IPS-18c (cell line): ENCODE measurements around the gene CDCP2.

Experiments
- H3K4me3 ChIP-seq: 2 replicates; pipeline ENCODE4 v1.7.0; 2013; ENCODE audit warnings: low read depth, mild to moderate bottlenecking, low read length, moderate library complexity; ENCODE audit not compliant: insufficient read depth
- H3K9me3 ChIP-seq: one replicate; pipeline ENCODE4 v1.6.1; 2013; ENCODE audit warnings: mild to moderate bottlenecking, low read length, moderate library complexity; ENCODE audit not compliant: control insufficient read depth, insufficient read depth

The CDCP2 gene

DNA sequence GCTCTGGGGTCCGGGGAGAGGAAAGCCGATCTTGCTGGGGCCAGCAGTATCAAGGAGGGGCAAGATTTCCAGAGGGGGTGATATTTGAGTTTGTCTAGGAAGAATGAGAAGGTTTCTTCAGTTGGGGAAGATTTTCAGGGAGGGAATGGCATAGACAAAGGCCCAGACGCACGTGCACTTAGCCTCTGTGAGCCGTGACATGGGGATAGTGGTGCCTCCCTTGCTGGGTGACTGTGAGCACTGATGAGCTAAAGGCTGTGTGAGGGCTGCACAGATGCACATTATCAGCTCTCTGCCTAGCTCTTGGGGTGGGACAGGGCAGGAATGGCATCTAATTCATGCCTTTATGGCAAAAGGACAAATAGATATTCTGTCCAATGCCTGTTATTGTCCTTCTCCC lies 1.8 kb downstream of the CDCP2 start:
- no peak overlapping the region for H3K4me3 ChIP-seq
- peaks cover 2% of the 10 kb centered on the region for H3K9me3 ChIP-seq

DNA sequence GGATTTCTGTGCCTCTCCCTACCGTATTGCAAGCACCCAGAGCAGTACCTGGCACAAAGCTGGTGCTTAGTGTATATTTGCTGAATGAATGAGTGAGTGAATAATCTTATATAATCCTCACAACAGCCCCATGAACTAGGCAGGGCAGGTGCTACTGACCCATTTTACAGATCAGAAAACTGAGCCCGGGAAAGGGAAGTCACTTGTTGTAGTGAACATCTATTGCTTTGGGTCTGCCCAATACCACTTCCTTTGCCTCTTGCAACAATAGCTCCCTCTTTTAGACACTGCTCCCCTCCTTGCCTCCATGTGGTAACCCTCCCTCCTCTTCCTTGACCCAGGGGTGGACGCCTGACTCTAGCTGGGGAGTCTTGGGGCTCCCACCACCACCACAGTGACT lies 3.1 kb downstream of the CDCP2 start:
- Histone ChIP-seq H3K4me3 (no peak overlapping the region), H3K9me3 (peaks cover 2% of the 10 kb centered on the region)

DNA sequence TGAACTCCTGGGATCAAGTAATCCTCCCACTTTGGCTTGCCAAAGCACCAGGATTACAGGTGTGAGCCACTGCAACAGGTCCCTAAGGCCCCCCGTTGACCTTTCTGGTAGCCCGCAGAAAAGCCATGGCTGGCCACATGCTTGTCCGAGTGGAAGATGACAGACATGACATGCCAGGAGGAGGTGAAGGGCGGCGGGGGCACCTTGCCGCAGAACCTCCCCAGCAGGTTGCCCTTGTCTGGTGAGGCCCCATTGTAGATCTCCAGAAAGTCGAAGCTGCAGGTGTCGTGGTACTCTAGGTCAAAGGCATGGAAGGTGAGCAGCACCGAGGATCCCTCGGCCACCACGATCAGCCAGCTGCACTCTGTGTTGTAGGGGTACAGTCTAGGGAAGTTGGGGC lies 8.4 kb downstream of the CDCP2 start:
- H3K4me3 ChIP-seq = no peak overlapping the region

DNA sequence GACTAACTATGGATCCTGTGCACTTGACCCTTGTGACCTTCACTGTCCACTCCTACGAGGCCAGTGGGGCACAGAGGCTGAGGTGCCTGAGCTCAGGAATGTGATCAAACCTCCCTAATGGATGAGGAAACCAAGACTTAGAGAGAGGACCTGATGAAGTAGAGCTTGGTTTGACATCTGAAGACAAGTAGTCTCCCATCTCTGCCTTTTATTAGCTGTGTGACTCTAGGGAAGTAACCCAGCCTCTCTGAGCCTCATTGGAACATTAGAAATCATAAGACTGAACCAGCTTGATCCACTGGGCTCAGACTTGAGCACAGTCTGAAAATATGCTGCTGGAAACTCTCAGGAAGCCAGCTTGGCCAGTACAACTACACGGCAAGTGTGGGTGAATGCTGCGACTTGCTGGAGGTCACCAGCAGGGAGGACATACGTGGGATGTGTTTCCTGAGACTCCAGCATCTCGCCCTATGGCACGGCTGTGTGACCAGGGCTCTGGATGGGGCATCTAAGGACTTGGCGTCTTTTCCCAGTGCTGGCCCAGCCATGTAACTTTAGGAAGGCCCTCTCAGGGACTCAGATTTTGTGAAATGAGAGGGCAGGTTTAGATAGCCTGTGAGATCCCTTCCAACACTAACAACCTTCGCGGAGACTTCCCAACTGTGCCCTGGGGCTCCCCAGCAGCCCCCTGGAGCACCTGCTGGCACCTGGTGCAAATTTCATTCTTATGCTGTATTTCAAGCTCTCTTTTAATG lies 10.5 kb downstream of the CDCP2 start:
- no peaks in the 10 kb centered on the region for H3K9me3 ChIP-seq
- H3K4me3 ChIP-seq = no peak overlapping the region

More for the DNA sequence above, 8.4 kb downstream of the CDCP2 start:
- no peaks in the 10 kb centered on the region for H3K9me3 ChIP-seq

- no peak overlapping the region for H3K4me3 ChIP-seq
- no peaks in the 10 kb centered on the region for H3K9me3 ChIP-seq
These were observed 13.1 kb downstream of the CDCP2 start for GRCh38 chr1:54139711-54140110.

GRCh38 chr1:54138994-54139393 lies 13.8 kb downstream of the CDCP2 start:
- Histone ChIP-seq H3K9me3 (no peaks in the 10 kb centered on the region), H3K4me3 (no peak overlapping the region)

DNA sequence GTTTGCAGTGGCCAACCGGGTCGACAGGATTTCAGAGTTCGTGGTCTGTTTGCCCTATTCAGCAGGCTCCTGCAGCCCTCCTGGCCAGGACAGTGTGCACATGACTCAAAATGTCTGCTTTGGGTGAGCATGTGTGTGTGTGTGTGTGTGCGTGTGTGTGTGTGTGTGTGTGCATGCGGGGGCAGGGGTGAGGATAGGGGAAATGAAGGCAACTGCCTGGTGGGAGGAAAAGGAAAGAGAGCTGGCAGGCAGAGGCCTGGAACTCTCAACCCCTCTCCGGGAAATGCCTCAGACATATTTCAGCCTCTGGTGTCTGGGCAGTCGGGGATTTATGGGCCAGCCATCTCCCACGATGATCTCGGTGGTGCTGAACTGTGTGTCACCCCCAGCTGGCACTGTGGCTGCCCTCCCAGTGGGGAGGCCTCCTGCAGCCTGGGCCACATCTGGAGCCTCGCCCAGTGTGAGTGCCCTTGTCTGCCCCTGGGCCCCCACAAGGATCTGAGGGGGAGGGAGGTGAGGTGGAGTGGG lies 15.2 kb downstream of the CDCP2 start:
- Histone ChIP-seq H3K4me3 (no peak overlapping the region), H3K9me3 (no peaks in the 10 kb centered on the region)

DNA sequence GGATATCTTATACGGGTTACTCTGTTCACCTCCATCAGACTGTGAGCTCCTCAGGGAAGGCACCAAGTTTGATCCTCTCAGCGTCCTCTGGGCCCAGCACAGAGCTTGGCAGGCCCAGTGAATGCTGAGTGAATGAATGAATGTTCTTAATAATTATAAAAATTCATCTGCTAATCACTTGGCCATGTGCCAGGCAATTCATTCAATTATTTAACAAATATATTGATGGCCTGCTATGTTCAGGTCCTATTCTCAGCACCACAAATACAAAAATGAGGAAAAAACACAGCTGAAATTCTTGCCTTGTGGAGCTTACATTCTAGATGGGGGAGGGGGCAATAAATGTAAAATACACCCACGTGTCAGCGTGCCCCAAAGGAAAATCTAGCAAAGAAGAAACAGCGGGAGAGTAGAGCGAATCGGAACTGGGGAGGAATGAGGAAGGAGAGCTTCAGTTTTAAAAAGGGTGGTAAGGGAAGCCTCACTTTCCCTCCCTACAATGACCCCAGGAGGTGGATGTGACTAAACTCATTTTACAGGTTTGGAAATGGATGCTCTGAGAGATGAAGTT lies 15.8 kb downstream of the CDCP2 start:
- Histone ChIP-seq H3K9me3 (no peaks in the 10 kb centered on the region), H3K4me3 (no peak overlapping the region)

GRCh38 chr1:54136269-54136896 lies 16.4 kb downstream of the CDCP2 start:
- Histone ChIP-seq H3K9me3 (no peaks in the 10 kb centered on the region), H3K4me3 (no peak overlapping the region)

- no peak overlapping the region for H3K4me3 ChIP-seq
- no peaks in the 10 kb centered on the region for H3K9me3 ChIP-seq
These were observed 17.2 kb downstream of the CDCP2 start for GRCh38 chr1:54135436-54136120.

GRCh38 chr1:54134295-54134694 lies 18.5 kb downstream of the CDCP2 start:
- no peaks in the 10 kb centered on the region for H3K9me3 ChIP-seq
- H3K4me3 ChIP-seq = no peak overlapping the region; the same call in 1 of the 2 replicates

GRCh38 chr1:54132495-54132894 lies 20.3 kb downstream of the CDCP2 start:
- no peak overlapping the region for H3K4me3 ChIP-seq
- H3K9me3 ChIP-seq = no peaks in the 10 kb centered on the region

- no peaks in the 10 kb centered on the region for H3K9me3 ChIP-seq
- H3K4me3 ChIP-seq = no peak overlapping the region
These were observed 21.4 kb downstream of the CDCP2 start for GRCh38 chr1:54131419-54131818.

DNA sequence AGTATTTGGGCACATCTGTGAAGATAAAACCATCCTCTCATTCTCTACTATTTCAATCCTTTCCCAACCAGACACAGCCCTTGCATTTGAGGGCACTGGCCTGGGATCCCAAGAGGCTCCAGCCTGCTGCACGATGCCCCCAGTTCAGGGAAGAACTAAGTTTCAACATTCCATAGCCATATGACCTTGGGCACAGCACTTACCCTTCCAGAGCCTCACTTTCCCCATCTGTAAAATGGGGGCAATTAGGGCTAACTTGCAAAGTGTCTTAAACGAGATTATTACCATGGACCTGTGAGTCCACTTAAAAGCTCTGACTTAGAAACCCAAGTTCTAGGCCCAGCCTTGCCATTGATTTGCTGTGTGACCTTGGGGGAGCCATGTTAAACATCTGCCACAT lies 22.9 kb downstream of the CDCP2 start:
- Histone ChIP-seq H3K9me3 (no peaks in the 10 kb centered on the region), H3K4me3 (no peak overlapping the region)

DNA sequence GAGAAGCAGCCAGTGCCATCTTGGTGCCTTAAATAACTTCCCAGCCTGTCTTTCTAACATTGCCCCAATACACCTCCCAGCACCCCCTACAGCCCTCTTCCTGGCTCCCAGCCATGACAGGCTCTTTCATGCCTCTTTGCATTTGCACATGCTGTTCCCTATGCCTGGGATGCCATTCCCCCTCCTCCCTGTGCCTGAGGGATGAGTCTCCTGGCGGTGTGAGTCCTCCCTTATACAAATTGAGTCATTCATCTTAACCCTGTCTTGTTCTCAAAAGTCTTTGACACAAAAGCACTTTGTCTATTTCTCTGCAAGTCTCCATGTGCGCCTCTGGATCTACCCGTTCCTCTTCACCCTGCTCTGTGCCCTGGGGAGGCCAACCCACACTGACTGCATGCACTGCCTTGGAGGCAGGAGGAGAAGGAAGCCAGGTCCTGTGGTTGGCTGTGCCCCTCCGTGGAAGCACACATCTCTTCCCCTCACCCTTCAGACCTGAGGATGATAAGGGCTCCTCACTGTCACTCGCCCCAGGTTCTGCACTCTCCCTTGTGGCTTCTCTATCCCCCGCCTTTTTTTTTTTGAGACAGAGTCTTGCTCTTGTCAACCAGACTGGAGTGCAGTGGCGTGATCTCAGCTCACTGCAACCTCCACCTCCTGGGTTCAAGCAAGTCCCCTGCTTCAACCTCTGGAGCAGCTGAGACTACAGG lies 25.1 kb downstream of the CDCP2 start:
- Histone ChIP-seq H3K4me3 (no peak overlapping the region; the same call in 1 of the 2 replicates), H3K9me3 (no peaks in the 10 kb centered on the region)

GRCh38 chr1:54126271-54126815 lies 26.5 kb downstream of the CDCP2 start:
- H3K9me3 ChIP-seq = no peaks in the 10 kb centered on the region
- no peak overlapping the region for H3K4me3 ChIP-seq
